Measurements from ENCODE around the gene ZNF385B.

ZNF385B gene

DNA sequence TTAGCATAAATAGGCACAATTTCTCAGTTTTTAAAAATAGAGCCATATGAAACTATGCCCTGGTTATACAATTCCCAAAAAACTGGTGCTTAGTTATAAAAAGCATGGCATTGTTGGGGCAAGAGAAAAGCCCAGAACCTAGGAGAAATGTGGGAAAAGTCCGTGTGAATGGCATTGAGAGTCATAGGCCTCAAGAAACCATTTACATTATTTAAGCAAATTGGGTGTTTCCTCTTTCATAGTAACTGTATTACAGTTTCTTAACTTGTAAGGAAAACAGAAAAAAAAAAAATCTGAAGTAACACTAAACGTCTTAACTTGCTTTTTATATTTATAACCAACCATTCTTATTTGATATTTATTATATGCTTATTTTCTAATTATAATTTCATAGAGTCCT, 425.8 kb downstream of the ZNF385B start:
- no peak for DNase-seq (ENCODE audit: low spot score in 2 of 2)
- H3K27ac Mint-ChIP-seq, result no peak overlapping the region
- peaks cover 5% of the 10 kb centered on the region for H3K27me3 Mint-ChIP-seq
- no peaks in the 10 kb centered on the region for H3K4me1 Mint-ChIP-seq
- no peaks in the 10 kb centered on the region for H3K9me3 Mint-ChIP-seq
- no peaks in the 10 kb centered on the region for H3K36me3 Mint-ChIP-seq
- no peak for ATAC-seq (ENCODE audit: low read depth)
- H3K4me3 Mint-ChIP-seq, result no peak overlapping the region

DNA sequence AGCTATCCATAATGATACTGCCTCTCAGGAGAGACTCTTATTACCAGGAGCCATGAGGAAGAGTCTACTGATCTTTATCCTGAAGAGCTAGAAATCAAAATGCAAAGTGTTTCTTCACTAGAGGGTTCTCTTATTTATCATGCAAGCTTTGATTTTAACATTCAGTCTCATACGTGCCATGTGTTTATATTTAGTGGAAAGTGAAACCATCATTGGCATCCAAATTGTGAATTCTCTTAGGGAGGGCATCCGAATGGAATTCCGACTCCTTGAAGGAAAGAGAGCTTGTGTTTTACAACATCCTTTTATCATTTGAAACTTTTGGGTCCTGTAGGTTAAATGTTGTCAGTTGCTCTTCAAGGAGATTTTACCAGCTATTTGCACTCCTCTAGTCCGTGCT, 426.4 kb downstream of the ZNF385B start:
- ATAC-seq (ENCODE audit: low read depth) (no peak), DNase-seq (ENCODE audit: low spot score in 2 of 2) (no peak)
- Mint-ChIP-seq H3K27me3 (peaks cover 5% of the 10 kb centered on the region), H3K36me3 (no peaks in the 10 kb centered on the region), H3K27ac (no peak overlapping the region), H3K9me3 (no peaks in the 10 kb centered on the region), H3K4me3 (no peak overlapping the region), H3K4me1 (no peaks in the 10 kb centered on the region)

DNA sequence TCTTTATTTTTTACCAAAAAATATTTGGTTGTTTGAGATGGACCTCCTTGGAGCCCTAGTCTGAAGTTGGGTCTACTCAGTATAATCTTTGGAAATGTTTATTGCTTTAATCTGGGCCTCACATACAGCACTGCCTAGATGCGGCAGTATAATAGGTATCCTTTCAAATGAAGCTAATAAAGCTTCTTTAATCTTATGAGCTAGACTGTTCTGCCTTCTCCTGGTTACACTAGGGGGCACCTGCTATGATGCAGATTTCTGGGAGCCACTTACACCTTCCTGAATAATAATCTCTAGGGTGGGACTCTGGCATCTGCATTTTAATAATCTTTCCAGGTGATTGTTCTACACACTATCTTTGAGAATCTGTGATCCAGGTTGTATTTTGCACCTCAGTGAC, 427.1 kb downstream of the ZNF385B start:
- no peaks in the 10 kb centered on the region for H3K36me3 Mint-ChIP-seq
- H3K27me3 Mint-ChIP-seq, result peaks cover 6% of the 10 kb centered on the region
- DNase-seq (ENCODE audit: low spot score in 2 of 2) (no peak), ATAC-seq (ENCODE audit: low read depth) (no peak)
- no peaks in the 10 kb centered on the region for H3K9me3 Mint-ChIP-seq
- no peak overlapping the region for H3K4me3 Mint-ChIP-seq
- H3K27ac Mint-ChIP-seq, result no peak overlapping the region
- H3K4me1 Mint-ChIP-seq, result no peaks in the 10 kb centered on the region

DNA sequence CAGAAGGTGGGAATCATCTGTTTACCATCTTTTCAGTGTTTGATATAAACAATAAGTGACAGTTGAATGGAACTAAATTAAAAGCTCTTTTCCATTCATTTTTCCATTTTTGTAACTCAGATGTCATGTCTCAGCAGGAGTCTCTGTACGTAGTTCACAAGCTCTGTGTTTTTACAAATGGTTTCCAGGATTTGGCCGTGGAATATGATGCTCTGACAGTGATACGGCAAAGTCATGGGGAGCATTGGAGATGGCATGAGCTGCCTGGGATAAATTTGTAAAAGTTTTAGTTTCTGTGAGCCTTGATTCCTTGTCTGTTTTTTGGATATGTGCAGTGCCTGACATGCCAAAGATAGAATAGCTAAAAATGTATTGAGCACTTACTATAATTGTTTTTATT, 428.7 kb downstream of the ZNF385B start:
- H3K4me1 Mint-ChIP-seq, result no peaks in the 10 kb centered on the region
- H3K4me3 Mint-ChIP-seq, result no peak overlapping the region
- H3K27ac Mint-ChIP-seq, result no peak overlapping the region

DNA sequence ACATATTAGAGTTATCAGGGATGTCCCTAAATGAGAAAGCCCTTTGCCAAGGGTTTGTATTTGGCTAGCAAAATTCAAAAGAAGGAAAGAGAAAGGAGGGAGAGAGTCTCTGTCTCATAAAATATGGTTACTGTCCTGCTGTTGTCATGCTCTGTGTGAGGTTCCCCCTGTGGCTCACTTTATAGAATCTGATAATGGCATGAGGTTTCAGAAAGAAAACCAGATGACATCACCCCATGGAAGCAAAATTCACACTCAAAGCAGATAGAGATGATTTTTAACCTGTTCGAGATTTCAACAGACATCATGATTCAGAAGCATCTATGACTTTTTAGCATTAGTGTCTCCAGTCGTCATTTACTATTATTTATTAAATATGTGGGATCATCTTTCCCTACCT, 431.8 kb downstream of the ZNF385B start:
- H3K4me3 Mint-ChIP-seq, result no peak overlapping the region
- no peak overlapping the region for H3K27ac Mint-ChIP-seq
- DNase-seq (ENCODE audit: low spot score in 2 of 2), result no peak
- H3K27me3 Mint-ChIP-seq, result peaks cover 4% of the 10 kb centered on the region
- no peaks in the 10 kb centered on the region for H3K4me1 Mint-ChIP-seq
- H3K9me3 Mint-ChIP-seq, result no peaks in the 10 kb centered on the region
- no peaks in the 10 kb centered on the region for H3K36me3 Mint-ChIP-seq
- ATAC-seq (ENCODE audit: low read depth), result no peak

More for the DNA sequence above, 428.7 kb downstream of the ZNF385B start:
- Mint-ChIP-seq H3K36me3 (no peaks in the 10 kb centered on the region), H3K9me3 (no peaks in the 10 kb centered on the region), H3K27me3 (peaks cover 4% of the 10 kb centered on the region)
- no peak for ATAC-seq (ENCODE audit: low read depth)
- DNase-seq (ENCODE audit: low spot score in 2 of 2), result no peak

DNA sequence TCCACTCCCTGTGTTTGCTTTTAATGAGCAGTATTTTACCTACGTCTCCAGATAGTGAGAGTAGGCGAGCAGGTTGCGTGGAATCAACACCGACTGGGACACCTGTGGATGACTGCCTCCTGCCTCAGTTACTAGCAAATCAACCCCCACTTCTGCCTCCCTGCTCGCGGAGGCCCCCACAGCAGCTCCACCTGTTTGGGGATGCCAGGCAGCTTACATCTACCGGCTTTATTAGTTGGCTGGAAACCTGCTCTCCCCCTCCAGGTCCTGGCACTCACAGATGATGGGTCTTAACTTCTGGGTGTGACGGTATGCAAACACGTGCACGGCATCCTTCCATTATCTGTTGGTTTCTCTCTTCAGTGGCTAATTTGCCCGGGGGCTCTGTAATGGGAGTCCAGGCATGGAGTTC, 432.3 kb downstream of the ZNF385B start:
- no peaks in the 10 kb centered on the region for H3K4me1 Mint-ChIP-seq
- H3K27me3 Mint-ChIP-seq, result peaks cover 4% of the 10 kb centered on the region
- no peak for DNase-seq (ENCODE audit: low spot score in 2 of 2)
- no peak for ATAC-seq (ENCODE audit: low read depth)
- no peaks in the 10 kb centered on the region for H3K9me3 Mint-ChIP-seq
- no peak overlapping the region for H3K27ac Mint-ChIP-seq
- H3K4me3 Mint-ChIP-seq, result no peak overlapping the region
- H3K36me3 Mint-ChIP-seq, result no peaks in the 10 kb centered on the region

DNA sequence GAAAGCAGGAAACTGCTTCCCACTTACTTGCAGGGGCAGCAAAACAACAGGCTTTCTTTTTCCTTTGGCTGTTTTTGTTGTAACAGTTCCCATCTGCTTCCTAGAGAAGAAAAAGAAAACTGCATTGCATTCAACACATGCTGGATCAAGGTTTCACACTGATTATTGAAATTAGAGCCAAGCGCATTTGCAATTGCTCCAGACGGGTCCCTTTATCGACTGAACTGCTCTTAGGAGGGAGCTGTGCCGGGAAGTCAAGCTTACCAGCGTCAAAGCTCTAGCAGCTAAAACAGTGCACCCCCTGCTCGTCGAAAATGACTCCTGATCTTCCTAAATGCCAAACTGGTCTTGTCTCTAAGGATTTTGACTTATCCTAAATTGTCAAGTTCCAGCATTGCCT, 432.8 kb downstream of the ZNF385B start:
- ATAC-seq (ENCODE audit: low read depth), result no peak
- Mint-ChIP-seq H3K36me3 (no peaks in the 10 kb centered on the region), H3K4me3 (no peak overlapping the region), H3K9me3 (no peaks in the 10 kb centered on the region), H3K4me1 (no peaks in the 10 kb centered on the region), H3K27ac (no peak overlapping the region), H3K27me3 (peaks cover 4% of the 10 kb centered on the region)
- DNase-seq (ENCODE audit: low spot score in 2 of 2), result no peak

DNA sequence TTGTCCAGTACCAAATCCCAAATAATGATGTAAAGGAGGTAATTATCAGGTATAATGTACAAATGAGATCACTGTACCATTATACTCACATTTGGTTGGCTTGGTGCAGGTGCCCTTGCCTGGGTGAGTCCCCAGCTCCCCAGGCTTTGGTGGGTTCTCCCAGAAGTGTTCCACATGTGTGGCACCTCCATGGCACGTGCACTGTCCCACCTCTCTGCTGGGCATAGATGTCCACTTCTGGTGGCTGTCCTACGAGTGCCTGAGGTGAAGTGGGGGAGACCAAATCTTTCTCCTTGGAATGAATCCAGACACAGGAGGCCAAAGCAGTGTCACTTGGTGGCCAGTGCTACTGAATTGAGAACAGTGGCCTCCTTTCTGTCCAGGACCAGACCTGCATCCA, 434.3 kb downstream of the ZNF385B start:
- no peaks in the 10 kb centered on the region for H3K36me3 Mint-ChIP-seq
- no peaks in the 10 kb centered on the region for H3K9me3 Mint-ChIP-seq
- H3K4me3 Mint-ChIP-seq, result no peak overlapping the region
- H3K4me1 Mint-ChIP-seq, result peaks cover under 1% of the 10 kb centered on the region
- no peak for ATAC-seq (ENCODE audit: low read depth)
- no peak overlapping the region for H3K27ac Mint-ChIP-seq
- DNase-seq (ENCODE audit: low spot score in 2 of 2), result no peak
- peaks cover 4% of the 10 kb centered on the region for H3K27me3 Mint-ChIP-seq

DNA sequence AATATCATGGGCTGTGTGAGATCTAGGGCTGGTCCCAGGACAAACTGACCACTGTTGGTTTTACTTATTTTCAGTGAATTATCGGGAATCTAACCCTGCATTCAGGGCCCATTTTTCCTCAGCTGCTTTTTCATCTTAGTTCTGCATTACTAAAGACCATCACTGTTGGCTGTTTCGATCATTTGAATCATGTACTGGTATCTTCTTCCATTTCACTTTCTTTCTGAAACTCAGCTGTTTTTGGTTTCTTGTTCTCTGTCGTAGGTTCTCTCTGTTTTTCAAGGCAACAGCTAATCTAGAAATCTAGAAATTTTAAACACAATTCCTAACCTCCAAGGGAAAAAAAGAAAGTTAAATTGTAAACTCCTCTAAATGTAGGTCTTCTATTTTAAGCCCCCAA, 436.8 kb downstream of the ZNF385B start:
- no peak overlapping the region for H3K27ac Mint-ChIP-seq
- H3K4me1 Mint-ChIP-seq, result peaks cover 2% of the 10 kb centered on the region
- no peak for ATAC-seq (ENCODE audit: low read depth)
- no peaks in the 10 kb centered on the region for H3K9me3 Mint-ChIP-seq
- no peak for DNase-seq (ENCODE audit: low spot score in 2 of 2)
- H3K27me3 Mint-ChIP-seq, result peaks cover 4% of the 10 kb centered on the region
- H3K36me3 Mint-ChIP-seq, result no peaks in the 10 kb centered on the region
- no peak overlapping the region for H3K4me3 Mint-ChIP-seq

DNA sequence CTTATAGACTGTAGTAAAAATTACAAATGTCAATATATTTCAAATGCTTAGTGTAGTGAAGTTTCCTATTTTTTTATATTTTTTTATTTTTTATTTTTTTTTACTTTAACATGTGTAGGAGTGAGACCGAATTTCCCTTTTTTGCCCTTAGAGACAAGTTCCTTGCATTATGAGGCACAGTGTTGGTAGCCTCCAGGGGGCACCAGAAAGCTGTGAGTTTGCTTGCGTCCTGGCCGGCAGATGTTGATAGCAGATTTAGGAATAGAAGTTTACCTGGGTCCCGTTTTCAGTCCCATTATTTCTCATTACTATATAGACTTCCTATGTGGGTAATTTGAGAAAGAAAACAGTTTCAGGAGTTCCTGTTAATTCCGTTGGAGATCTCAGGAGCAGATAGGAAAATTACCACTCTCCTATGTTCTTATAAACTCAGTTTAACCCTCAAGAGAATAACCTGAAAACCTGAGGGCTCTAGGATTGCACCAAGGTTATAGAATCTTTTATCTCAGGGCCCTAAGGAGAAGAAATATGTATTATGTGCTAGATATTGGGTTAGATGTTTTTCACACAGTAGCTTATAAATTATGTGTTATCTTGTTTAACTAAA, 439.3 kb downstream of the ZNF385B start:
- no peaks in the 10 kb centered on the region for H3K9me3 Mint-ChIP-seq
- DNase-seq (ENCODE audit: low spot score in 2 of 2) (peak; percentile 20 to 48), ATAC-seq (ENCODE audit: low read depth) (peak; percentile 83)
- H3K36me3 Mint-ChIP-seq, result no peaks in the 10 kb centered on the region
- H3K27ac Mint-ChIP-seq, result no peak overlapping the region
- H3K4me3 Mint-ChIP-seq, result no peak overlapping the region
- H3K4me1 Mint-ChIP-seq, result peaks cover 2% of the 10 kb centered on the region
- H3K27me3 Mint-ChIP-seq, result no peaks in the 10 kb centered on the region

DNA sequence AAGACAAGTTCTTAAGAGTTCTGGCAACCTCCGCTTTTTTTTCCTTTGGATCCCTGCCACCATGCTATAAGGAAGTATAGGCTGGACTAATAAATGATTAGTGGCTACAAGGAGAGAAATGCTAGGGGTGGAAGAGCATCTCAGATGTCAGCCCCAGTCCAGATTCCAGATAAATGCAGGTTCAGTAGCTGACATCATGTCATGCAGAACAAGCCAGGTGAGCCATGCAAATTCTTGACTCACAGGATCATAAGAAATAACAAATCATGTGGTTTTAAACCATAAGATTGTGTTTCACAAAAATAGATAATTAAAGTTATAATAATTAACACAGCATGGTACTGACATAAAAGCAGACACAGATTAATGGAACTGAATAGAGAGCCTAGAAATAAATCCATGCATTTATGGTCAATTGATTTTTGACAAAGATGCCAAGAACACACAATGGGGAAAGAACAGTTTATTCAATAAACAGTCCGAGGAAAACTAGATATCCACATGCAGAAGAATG, 443.9 kb downstream of the ZNF385B start:
- no peaks in the 10 kb centered on the region for H3K36me3 Mint-ChIP-seq
- peaks cover 2% of the 10 kb centered on the region for H3K27me3 Mint-ChIP-seq
- H3K27ac Mint-ChIP-seq, result no peak overlapping the region
- peaks cover 2% of the 10 kb centered on the region for H3K4me1 Mint-ChIP-seq
- DNase-seq (ENCODE audit: low spot score in 2 of 2) (no peak), ATAC-seq (ENCODE audit: low read depth) (no peak)
- H3K9me3 Mint-ChIP-seq, result no peaks in the 10 kb centered on the region
- no peak overlapping the region for H3K4me3 Mint-ChIP-seq

DNA sequence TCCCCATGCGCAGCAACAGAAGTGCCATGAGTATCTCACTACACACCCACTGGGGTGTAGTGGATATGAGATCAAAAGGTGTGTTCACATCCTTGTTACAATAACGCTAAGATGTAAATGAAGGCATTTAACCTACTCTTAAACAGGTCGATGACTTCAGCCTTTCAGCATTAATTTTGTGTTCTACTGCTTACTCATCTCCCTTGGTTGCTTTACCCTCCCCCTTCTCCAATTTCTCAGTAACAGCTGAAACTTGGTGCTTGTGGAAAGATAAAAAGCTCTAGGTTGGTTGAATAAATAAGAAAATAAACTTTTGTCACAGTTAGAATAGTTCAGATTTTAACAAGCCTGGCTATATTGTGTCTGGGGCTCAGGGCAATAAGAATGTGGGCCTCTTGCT, 449.3 kb downstream of the ZNF385B start:
- Mint-ChIP-seq H3K27ac (no peak overlapping the region), H3K27me3 (peaks cover 5% of the 10 kb centered on the region), H3K4me3 (no peak overlapping the region), H3K36me3 (no peaks in the 10 kb centered on the region), H3K9me3 (peaks cover 2% of the 10 kb centered on the region), H3K4me1 (peaks cover 6% of the 10 kb centered on the region)
- DNase-seq (ENCODE audit: low spot score in 2 of 2) (no peak), ATAC-seq (ENCODE audit: low read depth) (no peak)

DNA sequence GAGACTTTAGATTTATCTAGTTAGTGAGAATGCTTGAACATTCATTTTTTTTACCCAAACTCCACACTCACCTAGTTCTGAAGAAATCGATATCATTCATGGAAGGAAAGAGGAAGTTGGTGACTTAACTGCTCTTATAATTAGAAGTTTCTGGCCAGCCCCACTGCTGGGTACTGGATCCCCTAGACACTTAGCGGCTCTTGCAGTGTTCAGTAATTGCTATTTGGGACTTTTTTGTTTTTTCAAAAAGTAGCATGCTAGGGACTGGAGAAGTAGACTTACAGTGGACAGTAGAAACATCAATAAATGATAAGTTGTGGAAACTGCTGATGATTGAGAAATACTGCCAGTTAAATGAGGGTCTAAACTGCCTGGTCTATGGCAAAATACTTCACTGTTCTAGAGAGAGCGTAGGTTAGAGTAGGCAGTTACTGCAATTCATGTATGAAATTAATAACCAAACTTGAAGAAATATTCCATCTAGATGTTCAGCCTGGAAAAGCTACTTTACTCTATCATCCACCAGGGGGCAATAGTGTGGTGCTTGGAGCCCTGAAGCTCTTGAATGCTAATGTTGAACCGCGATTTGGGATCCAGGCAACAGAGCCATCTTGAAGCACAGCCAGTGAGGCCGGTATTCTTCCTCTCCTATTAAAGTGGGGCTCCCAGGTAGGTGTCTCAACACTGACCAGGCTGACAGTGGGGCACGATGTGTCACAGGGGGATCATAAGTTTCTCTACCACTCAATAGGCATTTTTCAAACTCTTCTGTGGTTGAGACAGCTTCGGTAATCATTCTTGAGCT, 450.7 kb downstream of the ZNF385B start:
- Mint-ChIP-seq H3K4me1 (peaks cover 6% of the 10 kb centered on the region), H3K27me3 (peaks cover 9% of the 10 kb centered on the region), H3K36me3 (no peaks in the 10 kb centered on the region), H3K27ac (no peak overlapping the region), H3K4me3 (no peak overlapping the region), H3K9me3 (peaks cover 2% of the 10 kb centered on the region)
- DNase-seq (ENCODE audit: low spot score in 2 of 2) (peak in 1 of 2 donors; percentile 35), ATAC-seq (ENCODE audit: low read depth) (peak; percentile 61)

DNA sequence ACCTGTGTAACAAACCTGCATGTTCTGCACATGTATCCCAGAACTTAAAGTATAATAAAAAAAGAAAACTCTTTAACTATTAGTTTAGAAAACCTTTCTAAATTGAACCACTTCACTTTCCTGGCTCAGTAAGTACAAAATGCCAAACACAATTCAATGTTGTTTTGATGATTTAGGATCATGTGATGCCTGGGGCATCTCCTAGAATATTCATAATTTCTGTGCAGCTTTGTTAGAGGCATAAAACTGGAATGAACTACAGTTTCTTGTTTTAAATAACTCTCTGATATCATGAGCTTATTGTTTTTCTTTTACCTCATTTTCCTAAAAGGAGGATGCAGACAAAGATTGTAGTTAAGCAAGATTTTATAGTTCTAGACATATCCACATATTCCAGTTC, 457.8 kb downstream of the ZNF385B start:
- peaks cover 15% of the 10 kb centered on the region for H3K27me3 Mint-ChIP-seq
- peaks cover 2% of the 10 kb centered on the region for H3K9me3 Mint-ChIP-seq
- ATAC-seq (ENCODE audit: low read depth) (no peak), DNase-seq (ENCODE audit: low spot score in 2 of 2) (no peak)
- H3K4me1 Mint-ChIP-seq, result no peaks in the 10 kb centered on the region
- H3K4me3 Mint-ChIP-seq, result no peak overlapping the region
- no peaks in the 10 kb centered on the region for H3K36me3 Mint-ChIP-seq
- H3K27ac Mint-ChIP-seq, result no peak overlapping the region

DNA sequence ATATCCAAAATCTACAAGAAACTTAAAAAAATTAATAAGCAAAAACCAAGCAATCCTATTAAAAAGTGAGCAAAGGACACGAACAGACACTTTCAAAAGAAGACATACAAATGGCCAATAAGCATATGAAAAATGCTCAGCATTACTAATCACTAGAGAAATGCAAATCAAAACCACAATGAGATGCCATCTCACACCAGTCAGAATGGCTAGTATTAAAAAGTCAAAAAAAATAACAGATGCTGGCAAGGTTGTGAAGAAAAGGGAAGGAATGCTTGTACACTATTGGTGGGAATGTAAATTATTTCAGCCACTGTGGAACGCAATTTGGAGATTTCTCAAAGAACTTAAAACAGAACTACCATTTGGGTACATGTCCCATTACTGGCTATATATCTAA, 467.9 kb downstream of the ZNF385B start:
- H3K36me3 Mint-ChIP-seq, result no peaks in the 10 kb centered on the region
- no peaks in the 10 kb centered on the region for H3K4me1 Mint-ChIP-seq
- DNase-seq (ENCODE audit: low spot score in 2 of 2) (no peak), ATAC-seq (ENCODE audit: low read depth) (no peak)
- peaks cover 3% of the 10 kb centered on the region for H3K9me3 Mint-ChIP-seq
- H3K27ac Mint-ChIP-seq, result no peak overlapping the region
- H3K4me3 Mint-ChIP-seq, result no peak overlapping the region
- no peaks in the 10 kb centered on the region for H3K27me3 Mint-ChIP-seq
